ENCODE data around the gene ZNF335. TPM values are rescaled to one million over a fixed set of nuclear protein-coding genes. Genes with fewer than 3 reads are reported as not detected.
"Not testable (repeated sequence)": the region's sequence is repeated elsewhere in the genome, so short reads cannot be mapped to it uniquely, and the experiment has no call there.

The ZNF335 gene
- polyA plus RNA-seq, 4 donors = 11.6 to 17.9 (median 12.5) TPM

DNA sequence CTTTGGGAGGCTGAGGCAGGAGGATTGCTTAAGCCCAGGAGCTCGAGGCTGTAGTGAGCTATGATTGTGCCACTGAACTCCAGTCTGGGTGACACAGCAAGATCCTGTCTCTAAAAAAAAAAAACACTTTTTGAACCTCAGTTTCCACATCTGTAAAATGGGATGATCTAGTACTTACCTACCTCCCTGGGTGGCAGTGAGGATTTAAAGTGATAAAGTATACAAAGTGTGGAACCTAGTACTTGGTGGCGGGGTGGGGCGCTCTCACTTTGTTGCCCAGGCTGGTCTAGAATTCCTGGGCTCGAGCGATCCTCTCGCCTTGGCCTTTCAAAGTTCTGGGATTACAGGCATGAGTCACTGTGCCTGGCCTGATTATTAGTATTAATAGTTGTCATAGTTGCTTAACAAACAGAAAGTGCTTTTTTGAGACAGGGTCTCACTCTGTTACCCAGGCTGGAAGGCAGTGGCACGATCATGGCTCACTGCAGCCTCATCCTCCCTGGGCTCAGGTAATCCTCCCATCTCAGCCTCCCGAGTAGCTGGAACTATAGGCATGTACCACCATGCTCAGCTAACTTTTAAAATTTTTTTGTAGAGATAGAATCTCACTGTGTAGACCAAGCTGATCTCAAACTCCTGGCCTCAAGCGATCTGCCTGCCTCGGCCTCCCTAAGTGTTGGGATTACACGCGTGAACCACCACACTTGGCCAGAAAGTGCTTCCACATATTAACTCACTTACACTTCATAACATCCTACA lies 53.0 kb downstream of the ZNF335 start:
- no peak for DNase-seq (ENCODE audit: low read depth in 4 of 4, low spot score in 3 of 4)

GRCh38 chr20:45918182-45918737 lies 53.7 kb downstream of the ZNF335 start:
- peak in 1 of 4 donors; percentile 21 for DNase-seq (ENCODE audit: low read depth in 4 of 4, low spot score in 3 of 4)

DNA sequence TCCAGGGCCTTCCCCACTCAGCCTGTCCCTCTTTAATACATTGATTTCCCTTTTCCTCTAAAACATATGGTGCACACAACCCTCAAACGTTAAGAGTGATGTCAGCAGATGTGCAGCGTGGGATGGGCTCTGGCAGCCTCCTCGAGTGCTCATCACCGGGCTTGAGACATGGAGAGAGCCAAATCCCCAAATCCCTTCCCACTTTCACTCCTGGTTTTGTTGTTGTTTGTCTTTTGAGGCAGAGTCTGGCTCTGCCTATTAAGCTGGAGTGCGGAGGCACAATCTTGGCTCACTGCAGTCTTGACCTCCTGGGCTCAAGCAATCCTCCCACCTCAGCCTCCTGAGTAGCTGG lies 54.2 kb downstream of the ZNF335 start:
- no peak for DNase-seq (ENCODE audit: low read depth in 4 of 4, low spot score in 3 of 4)

- no peak for DNase-seq (ENCODE audit: low read depth in 4 of 4, low spot score in 3 of 4)
Measured at GRCh38 chr20:45913116-45913515, 58.9 kb downstream of the ZNF335 start.

DNA sequence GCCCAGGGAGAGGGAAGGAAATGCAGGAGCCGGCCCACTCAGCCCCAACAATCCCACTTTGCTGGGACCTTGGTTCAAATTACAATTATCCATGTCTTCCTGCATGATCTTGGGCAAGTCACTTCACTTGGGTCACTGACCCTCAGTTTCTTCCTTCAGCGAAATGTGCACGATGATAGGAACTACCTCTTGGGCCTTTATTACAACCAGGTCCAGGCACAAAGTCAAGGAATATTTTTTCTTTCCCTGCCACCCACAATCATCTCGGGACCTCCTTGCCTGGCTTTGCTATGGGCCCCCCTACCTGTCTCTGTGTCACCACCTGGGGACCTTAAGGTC lies 59.7 kb downstream of the ZNF335 start:
- no peak for DNase-seq (ENCODE audit: low read depth in 4 of 4, low spot score in 3 of 4)

GRCh38 chr20:45911486-45912343 lies 60.3 kb downstream of the ZNF335 start, which contains the start of gene PLTP:
PLTP (minus strand) TSS chr20:45912155; CDS start chr20:45911452, 703 bp downstream.
- peak in 1 of 4 donors; percentile 59 for DNase-seq (ENCODE audit: low read depth in 4 of 4, low spot score in 3 of 4)

DNA sequence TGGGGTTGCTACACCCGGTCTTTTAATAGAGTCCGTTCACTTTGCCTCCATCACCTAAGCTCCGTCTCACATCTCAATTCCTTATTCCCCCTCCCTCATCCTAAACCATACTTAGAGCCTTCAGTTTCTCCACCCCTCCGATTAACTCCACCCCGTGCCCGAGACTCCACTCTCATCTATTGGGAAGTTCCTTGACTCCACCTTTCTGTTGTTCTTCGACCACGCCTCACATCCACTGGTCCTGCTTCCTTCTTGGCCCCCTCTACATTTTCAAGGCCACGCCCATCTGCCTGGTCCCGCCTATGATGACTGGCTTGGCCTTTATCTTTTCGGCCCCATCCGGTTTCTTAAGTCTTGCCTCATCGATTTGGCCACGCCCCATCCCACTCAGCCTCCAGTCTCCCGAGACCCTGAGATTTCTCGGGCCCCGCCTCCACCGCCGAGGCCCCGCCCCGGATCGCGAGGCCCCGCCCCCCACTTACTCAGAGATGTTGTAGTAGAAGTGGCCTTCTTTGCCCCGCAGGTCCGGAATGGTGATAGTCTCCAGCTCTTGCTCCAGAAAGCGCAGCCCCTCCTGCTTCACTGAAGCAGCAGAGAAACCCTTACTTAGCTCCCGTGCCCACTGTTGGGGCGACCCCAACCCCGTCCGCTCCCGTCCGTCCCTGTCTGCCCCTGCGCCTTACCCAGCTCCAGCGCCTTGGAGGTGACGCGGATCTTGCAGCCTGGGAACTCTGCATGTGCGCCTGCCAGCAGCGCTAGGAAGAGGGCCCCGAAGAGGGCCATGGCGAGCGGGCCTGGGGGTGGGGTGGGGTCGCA lies 61.1 kb downstream of the ZNF335 start:
- peak in 3 of 4 donors; percentile 86 to 96 (median 94) for DNase-seq (ENCODE audit: low read depth in 4 of 4, low spot score in 3 of 4)

DNA sequence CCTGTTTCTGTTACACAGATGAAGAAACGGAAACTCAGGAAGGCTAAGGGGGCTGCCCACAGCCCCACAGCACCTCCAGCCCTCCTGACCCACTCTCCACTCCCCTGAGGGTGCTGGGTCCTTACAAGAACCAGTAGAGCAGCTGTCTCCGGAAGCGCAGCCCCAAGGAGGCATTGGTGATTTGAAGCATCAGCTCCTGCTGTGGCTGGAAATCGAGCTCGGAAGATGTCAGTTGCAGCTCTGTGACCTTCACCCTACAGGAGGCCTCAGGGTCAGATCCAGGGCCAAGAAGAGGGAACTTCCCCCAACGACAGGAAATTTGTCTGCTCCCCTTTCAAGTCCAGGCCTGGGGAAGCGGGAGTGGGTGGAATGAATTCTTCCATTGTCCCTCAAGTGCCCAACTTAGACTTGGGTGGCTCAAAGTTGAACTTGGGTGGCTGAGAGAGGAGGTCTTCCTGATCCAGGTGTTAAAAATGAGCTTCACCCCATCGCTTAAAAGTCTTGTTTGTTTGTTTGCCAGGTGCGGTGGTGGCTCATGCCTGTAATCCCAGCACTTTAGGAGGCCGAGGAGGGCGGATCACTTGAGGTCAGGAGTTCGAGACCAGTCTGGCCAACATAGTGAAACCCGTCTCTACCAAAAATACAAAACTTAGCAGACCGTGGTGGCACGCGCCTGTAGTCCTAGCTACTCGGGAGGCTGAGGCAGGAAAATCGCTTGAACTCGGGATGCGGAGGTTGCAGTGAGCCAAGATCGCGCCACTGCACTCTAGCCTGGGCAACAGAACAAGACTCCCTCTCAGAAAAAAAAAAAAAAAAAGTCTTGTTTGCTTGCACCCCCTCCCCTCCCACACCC lies 62.0 kb downstream of the ZNF335 start:
- DNase-seq (ENCODE audit: low read depth in 4 of 4, low spot score in 3 of 4) = no peak

DNA sequence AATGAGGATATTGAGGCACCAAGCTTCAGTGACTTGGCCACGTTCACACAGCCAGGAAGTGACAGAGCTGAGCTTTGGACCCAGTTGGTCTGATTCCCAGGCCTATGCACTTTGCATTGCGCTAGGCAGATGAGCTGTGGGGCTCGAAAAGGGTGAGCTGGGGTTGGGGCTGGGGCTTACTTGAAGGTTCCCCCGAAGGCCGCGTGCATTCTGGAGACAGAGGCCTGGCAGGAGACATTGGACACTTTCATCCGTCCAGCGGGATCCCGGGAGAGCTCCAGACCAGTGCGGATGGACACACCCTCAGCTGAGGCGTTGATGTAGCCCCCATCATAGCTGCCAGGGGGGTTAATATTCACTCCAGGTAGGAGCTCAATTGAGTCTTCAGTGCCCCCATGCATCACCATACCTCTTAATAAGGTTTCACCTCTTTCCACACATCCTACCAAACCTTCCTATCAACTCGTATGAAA lies 62.6 kb downstream of the ZNF335 start:
- no peak for DNase-seq (ENCODE audit: low read depth in 4 of 4, low spot score in 3 of 4)

- no peak for DNase-seq (ENCODE audit: low read depth in 4 of 4, low spot score in 3 of 4)
Measured at GRCh38 chr20:45908084-45908483, 63.9 kb downstream of the ZNF335 start.

DNA sequence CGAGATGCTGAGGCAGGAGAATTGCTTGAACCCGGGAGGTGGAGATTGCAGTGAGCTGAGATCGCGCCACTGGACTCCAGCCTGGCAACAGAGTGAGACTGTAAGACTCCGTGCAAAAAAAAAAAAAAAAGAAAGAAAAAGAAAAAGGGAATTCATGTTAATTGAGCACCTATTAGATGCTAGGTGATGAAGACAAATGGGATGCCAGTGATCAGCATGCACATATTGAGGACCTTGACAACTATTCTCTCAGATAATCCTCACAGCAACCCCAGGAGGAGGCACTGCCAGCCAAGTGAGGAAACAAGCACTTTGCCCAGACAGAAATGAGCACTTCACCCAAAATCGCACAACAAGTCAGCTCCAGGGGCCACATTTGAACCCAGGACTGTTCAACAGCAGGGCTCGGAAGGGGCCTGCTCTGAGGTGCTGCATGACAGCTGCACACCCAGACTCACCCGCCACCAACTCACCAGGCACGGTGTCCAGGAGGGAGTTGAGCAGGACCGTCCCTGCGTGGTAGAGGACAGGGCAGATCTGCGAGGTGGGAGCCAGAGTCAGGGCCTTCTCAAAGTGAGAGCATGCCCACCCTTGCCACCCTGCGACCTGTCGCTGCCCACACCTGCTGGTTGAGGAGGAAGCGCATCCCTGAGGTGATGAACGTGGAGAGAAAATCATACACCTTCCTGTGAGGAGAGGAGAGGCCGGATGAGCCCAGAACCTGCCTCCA lies 64.6 kb downstream of the ZNF335 start:
- DNase-seq (ENCODE audit: low read depth in 4 of 4, low spot score in 3 of 4) = no peak

GRCh38 chr20:45905505-45906079 lies 66.4 kb downstream of the ZNF335 start:
- DNase-seq (ENCODE audit: low read depth in 4 of 4, low spot score in 3 of 4) = no peak

DNA sequence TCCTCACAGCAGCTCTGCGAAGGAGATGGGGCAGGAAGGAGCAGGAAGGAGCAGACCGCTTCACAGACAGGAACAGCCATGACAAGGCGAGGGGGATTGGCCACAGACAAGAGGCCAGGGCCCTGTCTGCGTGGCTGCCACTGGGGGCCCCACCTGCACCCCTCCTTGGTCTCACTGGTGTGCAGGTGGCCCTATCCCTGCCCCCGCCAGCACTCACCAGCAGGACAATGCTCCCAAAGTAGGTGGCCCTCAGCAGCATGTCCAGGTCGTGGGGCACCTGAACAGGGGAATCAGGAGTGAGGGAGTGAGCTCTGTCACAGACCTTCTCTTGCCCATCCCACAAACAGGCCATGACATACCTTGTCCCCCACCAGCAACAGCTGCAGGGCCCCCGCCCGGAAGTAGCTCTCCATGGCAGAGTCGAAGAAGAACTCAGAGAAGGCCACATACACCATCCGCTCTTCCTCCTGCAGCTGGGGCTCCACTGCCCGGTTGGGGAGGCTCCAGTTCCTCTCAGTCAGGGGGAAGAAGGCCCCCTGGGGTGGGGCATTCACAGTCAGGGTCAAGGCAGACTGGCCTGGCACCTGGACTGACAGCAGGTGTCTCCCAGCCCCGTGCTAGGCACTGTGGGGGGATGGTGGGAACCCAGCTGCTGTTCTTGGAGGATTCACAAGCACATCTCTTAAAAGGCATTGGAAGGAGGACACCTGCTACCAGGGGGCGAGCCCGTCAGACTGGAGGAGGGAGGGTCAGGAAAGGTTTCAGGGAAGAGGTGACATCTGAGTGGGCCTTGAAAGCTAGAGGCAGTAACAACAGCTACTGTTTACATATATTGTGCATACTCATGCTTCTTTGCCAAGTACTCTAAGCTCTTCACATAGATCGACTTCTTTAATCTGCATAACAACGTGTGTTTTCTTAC lies 67.2 kb downstream of the ZNF335 start:
- DNase-seq (ENCODE audit: low read depth in 4 of 4, low spot score in 3 of 4) = no peak

GRCh38 chr20:45902199-45902701 lies 69.8 kb downstream of the ZNF335 start:
- no peak for DNase-seq (ENCODE audit: low read depth in 4 of 4, low spot score in 3 of 4)

GRCh38 chr20:45901332-45901731 lies 70.7 kb downstream of the ZNF335 start:
- not testable (repeated sequence) for DNase-seq (ENCODE audit: low read depth in 4 of 4, low spot score in 3 of 4)

GRCh38 chr20:45899046-45899835 lies 72.8 kb downstream of the ZNF335 start:
- no peak for DNase-seq (ENCODE audit: low read depth in 4 of 4, low spot score in 3 of 4)

All from left renal pelvis (tissue), 4 donors.